Activated CD4-positive, alpha-beta T cell treated with anti-CD3 and anti-CD28 coated beads, Interleukin-2, amount 10 ng/mL, durations not matched to agents 7 days and 5 days (primary cell): Measurements from ENCODE around the gene SPSB1. TPM values are rescaled to one million over a fixed set of nuclear protein-coding genes. Genes with fewer than 3 reads are reported as not detected.

Experiments
- CTCF ChIA-PET: fragments of 350-600 bp; sonication (Branson Sonifier 250); formaldehyde crosslinking; loops from one replicate; lab custom pipeline; 2021; ENCODE audit warnings: antibody characterized with exemption; lab: Charles Lee
- POLR2A ChIA-PET: fragments of 350-600 bp; sonication (Branson Sonifier 250); formaldehyde crosslinking; loops from one replicate; lab custom pipeline; 2021; ENCODE audit warnings: antibody characterized with exemption; lab: Charles Lee
- DNase-seq: peaks from one replicate; pipeline ENCODE4 v3.0.0-alpha.2; 2020
- H3K27ac Mint-ChIP-seq: one replicate; pipeline ENCODE4 v1.8.0; 2021; ENCODE audit warnings: mild to moderate bottlenecking, moderate library complexity, mixed read lengths
- H3K27me3 Mint-ChIP-seq: one replicate; pipeline ENCODE4 v1.8.0; 2021; ENCODE audit warnings: mixed read lengths
- H3K36me3 Mint-ChIP-seq: one replicate; pipeline ENCODE4 v1.8.0; 2021; ENCODE audit warnings: low read depth, mixed read lengths
- H3K4me1 Mint-ChIP-seq: one replicate; pipeline ENCODE4 v1.8.0; 2021; ENCODE audit warnings: mixed read lengths
- H3K4me3 Mint-ChIP-seq: one replicate; pipeline ENCODE4 v1.8.0; 2021; ENCODE audit warnings: mild to moderate bottlenecking, moderate library complexity, mixed read lengths
- H3K9me3 Mint-ChIP-seq: one replicate; pipeline ENCODE4 v1.8.0; 2021; ENCODE audit warnings: mixed read lengths
- total RNA-seq, 2 experiments: library from RNA; stranded (reverse); gene quantifications; one replicate each; pipeline ENCODE4 v1.2.3, GENCODE V29; 2021

Gene SPSB1
- total RNA-seq, 2 experiments from 2014 or later = 4.8 to 6.6 TPM

DNA sequence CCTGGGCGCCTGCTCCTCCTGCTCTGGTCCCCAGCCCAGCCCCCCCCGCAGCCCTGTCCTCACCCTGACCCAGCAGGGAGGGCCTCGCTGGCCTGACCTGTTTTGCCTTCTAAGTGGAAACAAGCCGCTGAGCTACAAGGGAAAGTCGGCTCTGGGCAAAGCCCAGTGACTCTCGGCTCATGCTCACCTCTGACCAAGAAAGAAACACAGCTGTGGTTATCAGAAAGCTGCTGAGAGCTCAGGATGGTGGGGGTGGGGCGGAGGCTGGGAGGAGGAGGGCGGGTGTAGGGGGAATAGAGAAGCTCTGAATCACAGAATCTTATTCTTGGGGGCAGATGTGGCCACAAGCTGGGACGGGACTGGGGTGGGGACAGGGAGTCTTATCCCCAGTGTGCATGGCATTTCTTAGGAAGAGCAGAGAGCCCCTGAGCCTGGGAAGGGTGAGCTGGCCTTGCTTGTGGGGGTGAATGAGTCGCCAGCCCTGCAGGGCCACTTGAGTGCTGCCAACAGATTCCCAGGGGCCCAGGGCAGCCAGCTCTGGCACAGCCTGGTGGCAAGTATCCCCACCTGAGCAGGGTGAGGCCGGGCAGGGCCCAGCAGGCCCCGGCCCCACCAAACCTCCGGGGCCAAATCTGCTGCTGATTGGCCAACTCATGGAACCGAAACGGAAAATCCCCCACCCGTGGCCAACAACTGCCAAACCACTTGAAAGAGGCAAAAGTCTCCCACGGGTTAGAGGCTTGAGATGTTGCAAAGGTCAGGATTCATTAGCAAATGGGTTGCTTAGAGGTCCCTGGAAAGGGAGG is 120.6 kb downstream of the SPSB1 start:
- H3K27ac Mint-ChIP-seq = no peak overlapping the region
- peaks cover 48% of the 10 kb centered on the region for H3K4me1 Mint-ChIP-seq
- peaks cover 2% of the 10 kb centered on the region for H3K36me3 Mint-ChIP-seq
- CTCF ChIA-PET = interaction anchor here (0.6 to 2.0 kb wide), 8 partner anchors 10 to 146 kb away, joined by 3 to 16 read pairs (median 4); no protein-coding TSS in a partner anchor
- peak; percentile 46 for DNase-seq
- H3K27me3 Mint-ChIP-seq = peaks cover 7% of the 10 kb centered on the region
- POLR2A ChIA-PET = interaction anchor here (1.0 kb wide), 1 partner anchor 13 kb away, joined by 3 read pairs; no protein-coding TSS in a partner anchor
- peaks cover 3% of the 10 kb centered on the region for H3K9me3 Mint-ChIP-seq
- H3K4me3 Mint-ChIP-seq = no peak overlapping the region

DNA sequence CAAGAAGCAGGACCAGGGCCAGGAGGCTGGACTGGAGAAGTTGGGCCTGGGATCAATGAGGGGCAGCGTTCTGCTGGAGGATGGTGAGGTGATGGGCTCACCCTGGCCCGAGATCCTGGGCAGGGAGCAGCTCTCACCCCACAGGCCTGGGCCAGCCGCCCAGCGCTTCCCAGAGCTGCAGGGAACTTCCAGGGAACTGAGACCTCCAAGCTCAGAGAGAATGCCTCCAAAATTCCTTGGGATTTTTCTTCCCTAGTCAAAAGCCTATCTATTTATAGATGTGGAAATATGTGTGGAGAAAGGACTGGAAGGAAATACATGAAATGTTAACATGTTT is 121.2 kb downstream of the SPSB1 start:
- Mint-ChIP-seq H3K9me3 (peaks cover 3% of the 10 kb centered on the region), H3K4me1 (peaks cover 48% of the 10 kb centered on the region), H3K36me3 (peaks cover 2% of the 10 kb centered on the region), H3K27me3 (peaks cover 7% of the 10 kb centered on the region), H3K4me3 (no peak overlapping the region), H3K27ac (no peak overlapping the region)
- ChIA-PET CTCF (interaction anchor here (1.2 to 2.0 kb wide), 6 partner anchors 9 to 147 kb away, joined by 3 to 16 read pairs (median 4); no protein-coding TSS in a partner anchor), POLR2A (no interaction called here)
- DNase-seq = no peak

DNA sequence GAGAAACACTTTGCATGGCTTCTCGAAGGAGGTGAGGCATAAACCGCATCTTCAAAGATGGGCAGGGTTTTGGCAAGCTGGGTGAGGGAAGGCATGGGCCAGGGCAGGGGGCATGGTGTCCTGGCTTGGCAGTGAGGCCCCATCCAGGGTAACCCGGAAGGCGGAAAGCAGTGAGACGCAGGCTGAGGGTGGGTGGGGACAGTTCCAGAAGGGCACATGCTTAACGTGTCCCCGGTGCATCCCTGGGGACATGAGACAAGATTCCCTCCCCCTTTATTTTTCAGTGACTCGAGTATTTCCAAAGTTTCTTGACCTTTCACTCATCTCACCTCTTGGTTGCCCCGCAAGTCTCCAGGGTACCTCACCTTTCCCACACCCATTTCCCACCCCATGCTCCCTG is 123.8 kb downstream of the SPSB1 start:
- no peak overlapping the region for H3K4me3 Mint-ChIP-seq
- H3K27me3 Mint-ChIP-seq = peaks cover 7% of the 10 kb centered on the region
- ChIA-PET POLR2A (no interaction called here), CTCF (interaction anchor here (1.0 kb wide), 1 partner anchor 9 kb away, joined by 3 read pairs; no protein-coding TSS in a partner anchor)
- no peak for DNase-seq
- no peak overlapping the region for H3K27ac Mint-ChIP-seq
- H3K9me3 Mint-ChIP-seq = no peaks in the 10 kb centered on the region
- H3K4me1 Mint-ChIP-seq = peaks cover 57% of the 10 kb centered on the region
- H3K36me3 Mint-ChIP-seq = no peaks in the 10 kb centered on the region

DNA sequence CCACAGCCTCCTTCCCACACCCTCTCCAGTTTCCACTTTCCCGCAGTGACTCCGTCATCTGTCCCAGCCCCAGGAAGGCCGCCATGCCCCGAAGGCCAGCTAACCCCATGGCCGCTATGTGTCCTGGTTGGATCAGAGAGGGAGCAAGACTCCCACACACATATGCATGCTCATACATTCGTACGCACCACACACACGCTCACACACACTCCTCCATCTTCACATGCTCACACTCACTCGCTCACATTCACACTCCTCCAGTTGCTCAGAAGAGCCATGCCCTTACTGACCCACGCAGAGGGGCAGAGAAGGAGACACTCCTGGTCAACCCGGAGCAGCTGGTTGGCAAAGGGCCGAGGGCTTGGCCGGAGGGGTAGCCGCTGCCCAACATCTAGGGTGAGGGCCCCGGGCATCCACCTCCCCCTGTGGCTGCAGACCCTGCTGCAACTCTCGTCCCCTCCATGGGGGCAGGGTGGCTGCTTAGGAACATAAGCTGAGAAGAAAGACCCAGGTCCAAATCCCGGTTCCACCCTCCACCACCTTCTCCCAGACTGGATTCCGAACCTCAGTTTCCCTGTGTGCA is 124.3 kb downstream of the SPSB1 start:
- ChIA-PET CTCF (interaction anchor here (0.5 to 1.0 kb wide), 2 partner anchors 8 to 30 kb away, joined by 3 to 4 read pairs; no protein-coding TSS in a partner anchor), POLR2A (no interaction called here)
- H3K4me3 Mint-ChIP-seq = no peak overlapping the region
- DNase-seq = no peak
- peaks cover 57% of the 10 kb centered on the region for H3K4me1 Mint-ChIP-seq
- peaks cover 11% of the 10 kb centered on the region for H3K27me3 Mint-ChIP-seq
- no peak overlapping the region for H3K27ac Mint-ChIP-seq
- no peaks in the 10 kb centered on the region for H3K36me3 Mint-ChIP-seq
- no peaks in the 10 kb centered on the region for H3K9me3 Mint-ChIP-seq

DNA sequence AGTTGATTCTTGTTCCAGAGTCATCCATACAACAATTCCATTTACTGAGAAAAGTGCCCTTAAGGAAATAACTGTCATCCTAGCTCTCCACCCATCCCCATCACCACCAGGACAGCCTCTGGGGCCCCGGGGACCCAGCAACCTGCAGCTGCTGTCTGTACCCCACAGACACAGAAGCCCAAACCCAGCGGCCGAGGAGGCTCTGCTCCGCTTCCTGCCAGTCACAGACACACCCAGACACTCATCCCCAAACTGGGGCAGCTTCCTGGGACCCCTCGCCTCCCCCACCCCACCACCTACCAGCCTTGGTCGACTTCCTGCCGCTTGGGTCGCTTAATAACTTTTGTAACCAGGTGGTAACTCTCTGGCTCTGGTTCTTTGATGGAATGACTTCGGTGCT is 125.0 kb downstream of the SPSB1 start:
- Mint-ChIP-seq H3K9me3 (no peaks in the 10 kb centered on the region), H3K27me3 (peaks cover 18% of the 10 kb centered on the region), H3K27ac (no peak overlapping the region), H3K4me3 (peak overlapping the region; percentile 19), H3K36me3 (no peaks in the 10 kb centered on the region), H3K4me1 (peaks cover 54% of the 10 kb centered on the region)
- DNase-seq = peak; percentile 19
- ChIA-PET POLR2A (no interaction called here), CTCF (interaction anchor here (1.2 kb wide), 1 partner anchor 18 kb away, joined by 3 read pairs; no protein-coding TSS in a partner anchor)

DNA sequence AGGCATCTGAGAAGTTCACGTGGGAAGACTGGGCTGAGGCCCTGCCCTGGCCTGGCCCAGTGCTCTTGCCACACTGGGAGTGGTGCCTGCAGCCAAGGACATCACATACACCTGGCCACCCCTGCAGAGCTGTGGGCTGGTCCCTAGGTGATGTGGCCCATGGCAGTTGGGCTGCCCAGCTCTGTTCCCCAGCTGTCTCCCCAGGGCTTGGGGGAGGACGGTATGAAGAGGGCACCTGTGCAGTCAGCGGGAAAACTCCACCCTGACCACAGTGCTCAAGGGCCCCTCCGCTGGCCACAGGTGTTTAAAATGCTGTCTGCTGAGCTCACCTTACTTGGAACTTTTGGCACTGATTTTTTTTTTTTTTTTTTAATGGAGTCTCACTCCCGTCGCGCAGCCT is 126.2 kb downstream of the SPSB1 start:
- no peak overlapping the region for H3K27ac Mint-ChIP-seq
- peaks cover 5% of the 10 kb centered on the region for H3K9me3 Mint-ChIP-seq
- ChIA-PET POLR2A (no interaction called here), CTCF (interaction anchor here (0.6 to 1.6 kb wide), 9 partner anchors 15 to 304 kb away, joined by 3 to 6 read pairs (median 3); no protein-coding TSS in a partner anchor)
- peaks cover 29% of the 10 kb centered on the region for H3K27me3 Mint-ChIP-seq
- DNase-seq = no peak
- H3K4me1 Mint-ChIP-seq = peaks cover 43% of the 10 kb centered on the region
- no peaks in the 10 kb centered on the region for H3K36me3 Mint-ChIP-seq
- H3K4me3 Mint-ChIP-seq = no peak overlapping the region

Other genes with a start within 250 kb of the SPSB1 start
- not detected for gene SLC2A5, start 223.3 kb upstream of the SPSB1 start, total RNA-seq
- 1 to 10 TPM; 3.4 to 5.7 TPM for gene GPR157, start 163.8 kb upstream of the SPSB1 start, total RNA-seq
- 10 to 100 TPM; 15.1 to 15.3 TPM for gene H6PD, start 58.1 kb upstream of the SPSB1 start, total RNA-seq
- gene SLC25A33, start 246.6 kb downstream of the SPSB1 start, total RNA-seq = 1 to 10 TPM; 3.5 TPM